Gastroesophageal sphincter (tissue), 4 donors: ENCODE measurements around the gene CNKSR3. TPM values are rescaled to one million over a fixed set of nuclear protein-coding genes. Genes with fewer than 3 reads are reported as not detected.

Experiments used
- ATAC-seq: fragments of 150-250 bp; one replicate; pipeline ENCODE4 v1.9.1; 2016; ENCODE audit warnings: mild to moderate bottlenecking, moderate library complexity
- H3K27ac ChIP-seq, 4 donors: fragments of 200-600 bp; sonication (generic) in 3 of 4; 1 replicate in 3 of 4; 2 replicates in 1 of 4; pipeline ENCODE4 v1.5.1; 2016 to 2019
- H3K27me3 ChIP-seq: fragments of 200-600 bp; sonication (generic); one replicate; pipeline ENCODE4 v1.5.1; 2019
- H3K36me3 ChIP-seq, 2 donors: fragments of 200-600 bp; sonication (generic); one replicate each; pipeline ENCODE4 v1.5.1; 2019; ENCODE audit warnings: control low read depth in 1 of 2
- H3K4me1 ChIP-seq, 3 donors: fragments of 200-600 bp; sonication (generic); 1 replicate in 2 of 3; 2 replicates in 1 of 3; pipeline ENCODE4 v1.5.1; 2016 to 2019; ENCODE audit warnings: control low read depth in 2 of 3
- H3K4me3 ChIP-seq, 2 donors: fragments of 200-600 bp; sonication (generic); one replicate each; pipeline ENCODE4 v1.5.1; 2019; ENCODE audit warnings: mild to moderate bottlenecking in 1 of 2, moderate library complexity in 1 of 2
- H3K9me3 ChIP-seq, 3 donors: fragments of 200-600 bp; sonication (generic); one replicate each; pipeline ENCODE4 v1.5.1; 2017 to 2019; ENCODE audit warnings: control low read depth in 2 of 3
- CTCF ChIP-seq, 4 experiments: fragments of 200-600 bp in 2 of 4; fragments of 450-650 bp in 2 of 4; sonication (generic) in 1 of 4; IDR thresholded peaks; one replicate each; pipeline ENCODE4 v1.5.1; 2017 to 2019; ENCODE audit warnings: antibody characterized with exemption in 4 of 4, mild to moderate bottlenecking in 2 of 4, moderate library complexity in 2 of 4
- EP300 ChIP-seq: sonication (generic); formaldehyde crosslinking; IDR thresholded peaks from one replicate; pipeline ENCODE4 v1.6.1; 2017; ENCODE audit warnings: antibody characterized with exemption, mild to moderate bottlenecking
- POLR2A ChIP-seq, 2 donors: fragments of 450-650 bp; IDR thresholded peaks; one replicate each; pipeline ENCODE4 v1.6.1; 2017; ENCODE audit warnings: antibody characterized with exemption in 2 of 2, mild to moderate bottlenecking in 2 of 2, moderate library complexity in 1 of 2
- POLR2AphosphoS5 ChIP-seq: sonication (generic); formaldehyde crosslinking; IDR thresholded peaks from one replicate; pipeline ENCODE4 v1.6.1; 2017; ENCODE audit warnings: antibody characterized with exemption
- WGBS, 2 donors: methylation state at CpG; one replicate each; pipeline ENCODE4 v1.1.5; 2018; ENCODE audit warnings: low coverage in 1 of 2; 5-methylcytosine and 5-hydroxymethylcytosine counted together
- total RNA-seq, 4 donors: library from RNA; depleted of rRNA; stranded (reverse); fragments of >200 nt; gene quantifications; one replicate each; pipeline ENCODE4 v1.1.0, GENCODE V29; 2016

CNKSR3 gene
- total RNA-seq, 4 donors from 2014 or later, result 12.9 to 28.9 (median 16.0) TPM

GRCh38 chr6:154457046-154457713, 53.3 kb downstream of the CNKSR3 start:
- no peaks in the 10 kb centered on the region for H3K36me3 ChIP-seq
- TF ChIP-seq EP300 (no peak), POLR2AphosphoS5 (peak; percentile 37)
- no peak for ATAC-seq
- WGBS, 2 donors, result 62 to 63% methylated on average over 12 to 13 of the region's 13 CpGs
- peaks cover 0 to 56% (median 15%) of the 10 kb centered on the region in 3 donors for H3K4me1 ChIP-seq
- no peaks in the 10 kb centered on the region for H3K9me3 ChIP-seq
- H3K4me3 ChIP-seq, result no peak overlapping the region
- H3K27me3 ChIP-seq, result no peaks in the 10 kb centered on the region
- H3K27ac ChIP-seq, result peak overlapping the region in 3 of 4 donors; percentile 60 to 84 (median 72)

GRCh38 chr6:154453329-154453728, 57.2 kb downstream of the CNKSR3 start:
- ATAC-seq, result no peak

GRCh38 chr6:154450498-154450897, 60.0 kb downstream of the CNKSR3 start:
- H3K4me3 ChIP-seq, result no peak overlapping the region
- peaks cover 11 to 42% (median 17%) of the 10 kb centered on the region in 3 donors for H3K4me1 ChIP-seq
- H3K27me3 ChIP-seq, result no peaks in the 10 kb centered on the region
- no peak for ATAC-seq
- H3K27ac ChIP-seq, result peak overlapping the region in 2 of 4 donors; percentile 88
- no peaks in the 10 kb centered on the region for H3K36me3 ChIP-seq
- no peaks in the 10 kb centered on the region for H3K9me3 ChIP-seq
- WGBS, 2 donors, result 83% methylated on average over 3 of the region's 3 CpGs; no CpG with 5 or more reads in 1 of the 2 donors
- no peak for TF ChIP-seq EP300
- TF ChIP-seq POLR2A (IDR thresholded peaks at IDR 0.05), result no peak
- TF ChIP-seq CTCF (IDR thresholded peaks at IDR 0.05), result no peak
- TF ChIP-seq POLR2AphosphoS5, result no peak

More at GRCh38 chr6:154453329-154453728, 57.2 kb downstream of the CNKSR3 start:
- Histone ChIP-seq H3K4me3 (no peak overlapping the region), H3K9me3 (no peaks in the 10 kb centered on the region), H3K27ac (peak overlapping the region in 3 of 4 donors; percentile 0 to 68 (median 60)), H3K4me1 (peaks cover 3 to 39% (median 10%) of the 10 kb centered on the region in 3 donors), H3K36me3 (no peaks in the 10 kb centered on the region), H3K27me3 (no peaks in the 10 kb centered on the region)
- TF ChIP-seq CTCF (IDR thresholded peaks at IDR 0.05), result no peak
- no peak for TF ChIP-seq POLR2A (IDR thresholded peaks at IDR 0.05)
- TF ChIP-seq EP300, result no peak
- no peak for TF ChIP-seq POLR2AphosphoS5
- 48 to 82% methylated on average over 2 of the region's 2 CpGs for WGBS, 2 donors

GRCh38 chr6:154448448-154449096, 61.9 kb downstream of the CNKSR3 start:
- H3K4me3 ChIP-seq, result peak overlapping the region; percentile 15 to 19
- no peaks in the 10 kb centered on the region for H3K36me3 ChIP-seq
- peak overlapping the region; percentile 74 to 88 (median 84) for H3K27ac ChIP-seq
- WGBS, 2 donors, result 6 to 20% methylated on average over 5 to 8 of the region's 11 CpGs
- peak; percentile 93 for ATAC-seq
- TF ChIP-seq POLR2A (IDR thresholded peaks at IDR 0.05) (no peak), EP300 (no peak), POLR2AphosphoS5 (peak; percentile 84), CTCF (IDR thresholded peaks at IDR 0.05) (peak; percentile 30 to 60 (median 43))
- H3K9me3 ChIP-seq, result no peaks in the 10 kb centered on the region
- peaks cover 11 to 38% (median 17%) of the 10 kb centered on the region in 3 donors for H3K4me1 ChIP-seq
- H3K27me3 ChIP-seq, result no peaks in the 10 kb centered on the region

- TF ChIP-seq POLR2AphosphoS5, result no peak
- TF ChIP-seq POLR2A (IDR thresholded peaks at IDR 0.05), result no peak
- H3K4me1 ChIP-seq, result peaks cover 11 to 32% (median 17%) of the 10 kb centered on the region in 3 donors
- no peaks in the 10 kb centered on the region for H3K9me3 ChIP-seq
- no peaks in the 10 kb centered on the region for H3K36me3 ChIP-seq
- peak overlapping the region; percentile 74 to 88 (median 84) for H3K27ac ChIP-seq
- ATAC-seq, result no peak
- 17 to 22% methylated on average over 2 of the region's 2 CpGs for WGBS, 2 donors
- peak overlapping the region; percentile 15 to 19 for H3K4me3 ChIP-seq
- H3K27me3 ChIP-seq, result no peaks in the 10 kb centered on the region
Observed at GRCh38 chr6:154447954-154448353, 62.5 kb downstream of the CNKSR3 start.
